Activated CD4-positive, alpha-beta memory T cell treated with anti-CD3 and anti-CD28 coated beads for 36 hours (primary cell): ENCODE data around the gene RER1. TPM values are rescaled to one million over a fixed set of nuclear protein-coding genes. Genes with fewer than 3 reads are reported as not detected.

Experiments used
- CTCF ChIA-PET: fragments of 350-600 bp; sonication (Branson Sonifier 250); formaldehyde crosslinking; loops from one replicate; lab custom pipeline; 2021; ENCODE audit warnings: antibody characterized with exemption, inconsistent platforms; lab: Charles Lee
- POLR2A ChIA-PET: fragments of 350-600 bp; sonication (Branson Sonifier 250); formaldehyde crosslinking; loops from one replicate; lab custom pipeline; 2021; ENCODE audit warnings: antibody characterized with exemption; lab: Charles Lee
- DNase-seq: peaks from one replicate; pipeline ENCODE4 v3.0.0-alpha.2; 2020
- H3K27ac Mint-ChIP-seq: one replicate; pipeline ENCODE4 v1.8.0; 2021; ENCODE audit warnings: mixed read lengths
- H3K27me3 Mint-ChIP-seq: one replicate; pipeline ENCODE4 v1.8.0; 2021; ENCODE audit warnings: mixed read lengths
- H3K36me3 Mint-ChIP-seq: one replicate; pipeline ENCODE4 v1.8.0; 2021; ENCODE audit warnings: mixed read lengths
- H3K4me1 Mint-ChIP-seq: one replicate; pipeline ENCODE4 v1.8.0; 2021; ENCODE audit warnings: low read depth, mixed read lengths
- H3K4me3 Mint-ChIP-seq: one replicate; pipeline ENCODE4 v1.8.0; 2021; ENCODE audit warnings: mild to moderate bottlenecking, mixed read lengths
- H3K9me3 Mint-ChIP-seq: one replicate; pipeline ENCODE4 v1.8.0; 2021; ENCODE audit warnings: mixed read lengths
- intact Hi-C: fragments of 100-400 bp; cut with micrococcal nuclease; formaldehyde crosslinking; loops from one replicate; pipeline ENCODE4 v1.15.1; 2023
- total RNA-seq, 2 experiments: library from RNA; stranded (reverse); gene quantifications; one replicate each; pipeline ENCODE4 v1.2.3, GENCODE V29; 2021

RER1 gene
- total RNA-seq, 2 experiments from 2014 or later, result 148 to 154 TPM

DNA sequence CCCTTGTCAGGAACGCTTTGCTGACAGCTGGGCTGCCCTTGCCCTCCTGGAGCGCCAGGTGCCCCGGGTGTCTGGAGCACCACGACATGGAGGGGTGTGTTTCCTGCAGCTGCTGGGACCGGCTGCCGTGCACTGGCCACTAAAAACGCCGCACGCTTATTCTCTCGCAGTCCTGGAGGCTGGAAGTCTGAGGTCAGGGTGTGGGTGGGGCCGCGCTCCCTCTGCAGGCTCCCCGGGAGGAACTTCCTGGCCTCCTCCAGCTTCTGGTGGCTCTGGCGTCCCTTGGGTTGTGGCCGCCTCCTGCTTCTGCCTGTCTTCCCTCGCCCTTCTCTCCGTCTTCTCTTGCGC, 56.4 kb downstream of the RER1 start:
- ChIA-PET POLR2A (no interaction called here), CTCF (interaction anchor here (1.4 kb wide), 1 partner anchor 339 kb away, joined by 3 read pairs; no protein-coding TSS in a partner anchor)
- H3K27ac Mint-ChIP-seq, result no peak overlapping the region

DNA sequence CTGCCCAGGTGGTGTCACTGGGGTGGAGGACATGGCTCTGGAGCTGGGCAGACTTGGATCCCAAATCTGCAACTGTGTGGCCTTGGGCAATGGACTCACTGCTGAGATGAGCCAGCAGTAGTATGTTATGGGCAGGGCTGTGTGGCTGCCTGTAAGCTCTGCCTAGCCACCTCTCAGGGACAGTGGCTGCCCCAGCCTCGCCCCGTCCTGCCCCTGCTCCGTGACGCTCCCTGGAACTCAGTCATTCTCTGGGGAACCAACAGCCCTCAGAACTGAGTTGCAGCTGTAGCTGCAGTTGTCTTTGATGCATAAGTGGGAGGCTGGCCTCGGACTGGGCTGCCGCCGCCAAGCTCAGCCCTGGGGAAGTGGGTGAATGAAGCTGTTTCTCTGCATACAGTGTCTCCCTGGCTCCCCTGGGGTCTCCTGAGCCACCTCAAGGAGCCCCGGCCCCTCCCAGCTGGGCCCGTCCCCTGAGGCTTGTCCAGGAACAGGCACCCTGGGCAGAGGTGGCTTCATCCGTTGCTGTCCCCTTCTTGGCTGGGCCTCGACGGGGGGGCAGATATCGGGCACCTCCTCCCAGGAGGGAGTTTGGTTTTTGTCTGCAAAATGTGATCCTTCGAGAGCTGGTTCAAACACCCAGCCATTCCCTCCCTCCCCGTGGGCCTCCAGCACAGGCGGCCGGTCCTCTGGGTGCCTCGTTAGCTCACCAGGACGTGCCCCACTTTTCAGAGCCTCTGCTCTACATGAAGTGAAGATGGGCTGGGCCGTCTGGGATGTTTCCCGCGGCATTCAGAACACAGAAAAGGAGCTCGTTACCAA, 58.2 kb downstream of the RER1 start:
- no peak overlapping the region for H3K27ac Mint-ChIP-seq
- CTCF ChIA-PET, result interaction anchor here (1.1 kb wide), 1 partner anchor 75 kb away, joined by 3 read pairs; no protein-coding TSS in a partner anchor
- no peaks in the 10 kb centered on the region for H3K36me3 Mint-ChIP-seq
- POLR2A ChIA-PET, result no interaction called here
- intact Hi-C loops, result no loop called here
- H3K9me3 Mint-ChIP-seq, result no peaks in the 10 kb centered on the region
- H3K4me1 Mint-ChIP-seq, result no peaks in the 10 kb centered on the region
- DNase-seq, result no peak
- H3K4me3 Mint-ChIP-seq, result no peak overlapping the region
- H3K27me3 Mint-ChIP-seq, result peaks cover 5% of the 10 kb centered on the region

More for the DNA sequence above, 56.4 kb downstream of the RER1 start:
- intact Hi-C loops, result no loop called here
- DNase-seq, result no peak
- Mint-ChIP-seq H3K36me3 (no peaks in the 10 kb centered on the region), H3K27me3 (peaks cover 11% of the 10 kb centered on the region), H3K9me3 (no peaks in the 10 kb centered on the region), H3K4me1 (no peaks in the 10 kb centered on the region), H3K4me3 (no peak overlapping the region)

DNA sequence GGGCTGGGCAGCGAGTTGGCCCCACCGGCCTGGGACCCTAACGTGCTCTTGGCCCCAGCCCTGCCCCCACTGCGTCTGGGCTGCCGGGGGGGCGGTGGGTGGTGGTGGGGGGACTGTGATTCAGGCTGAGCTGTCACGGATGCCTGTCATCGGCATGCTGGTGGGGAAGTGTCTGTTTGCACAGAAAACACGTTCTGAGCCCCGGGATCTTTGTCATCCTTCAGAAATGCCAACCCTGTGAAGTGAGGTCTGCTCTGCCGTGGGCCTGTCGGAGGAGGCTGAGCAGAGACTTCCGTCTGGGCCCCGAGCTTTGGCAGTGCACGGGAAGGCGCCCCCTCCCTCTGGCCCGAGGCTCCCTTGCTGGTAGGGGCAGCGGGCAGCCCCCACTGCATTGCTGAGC, 60.1 kb downstream of the RER1 start:
- ChIA-PET POLR2A (no interaction called here), CTCF (no interaction called here)
- Mint-ChIP-seq H3K4me3 (no peak overlapping the region), H3K27ac (no peak overlapping the region), H3K9me3 (no peaks in the 10 kb centered on the region), H3K4me1 (no peaks in the 10 kb centered on the region), H3K27me3 (no peaks in the 10 kb centered on the region), H3K36me3 (no peaks in the 10 kb centered on the region)
- DNase-seq, result no peak
- intact Hi-C loops, result no loop called here

DNA sequence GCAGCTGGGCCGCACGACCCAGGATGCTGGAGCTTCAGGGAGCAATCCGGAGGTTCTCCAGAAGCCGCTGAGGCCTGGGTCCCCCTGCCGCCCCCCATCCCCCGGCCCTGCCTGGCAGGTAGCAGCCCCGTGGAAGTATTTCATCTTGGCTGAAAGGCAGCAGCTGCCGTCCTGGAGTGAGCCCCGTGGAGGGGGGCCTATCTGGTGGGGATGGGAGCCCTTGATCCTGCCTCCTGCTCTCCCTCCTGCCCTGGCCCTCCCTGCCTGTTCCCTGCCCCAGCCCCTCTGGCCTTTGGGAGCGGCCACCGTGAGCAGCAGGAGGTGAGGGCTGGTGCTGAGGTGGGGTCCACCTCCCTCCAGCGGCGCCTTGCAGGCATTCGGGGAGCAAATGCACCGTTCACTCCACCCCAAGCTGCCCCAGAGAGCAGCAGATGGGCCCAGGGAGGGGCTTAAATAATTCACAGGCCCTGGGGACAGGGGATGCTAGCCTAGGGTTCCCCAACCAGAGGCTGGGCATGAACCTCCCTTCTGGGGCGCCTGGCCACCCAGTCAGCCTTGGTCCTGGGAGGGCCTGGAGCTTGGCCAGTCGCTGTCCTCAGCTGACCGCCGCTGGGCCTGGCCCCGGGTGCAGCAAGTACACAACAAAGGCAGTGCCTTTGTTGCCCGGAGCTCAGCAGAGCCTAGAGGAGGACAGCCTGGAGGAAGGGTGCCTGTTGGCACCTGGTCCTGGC, 60.7 kb downstream of the RER1 start:
- Mint-ChIP-seq H3K27ac (no peak overlapping the region), H3K4me3 (no peak overlapping the region), H3K36me3 (no peaks in the 10 kb centered on the region), H3K27me3 (no peaks in the 10 kb centered on the region), H3K9me3 (no peaks in the 10 kb centered on the region), H3K4me1 (no peaks in the 10 kb centered on the region)
- POLR2A ChIA-PET, result no interaction called here
- intact Hi-C loops, result no loop called here
- DNase-seq, result no peak
- CTCF ChIA-PET, result no interaction called here

DNA sequence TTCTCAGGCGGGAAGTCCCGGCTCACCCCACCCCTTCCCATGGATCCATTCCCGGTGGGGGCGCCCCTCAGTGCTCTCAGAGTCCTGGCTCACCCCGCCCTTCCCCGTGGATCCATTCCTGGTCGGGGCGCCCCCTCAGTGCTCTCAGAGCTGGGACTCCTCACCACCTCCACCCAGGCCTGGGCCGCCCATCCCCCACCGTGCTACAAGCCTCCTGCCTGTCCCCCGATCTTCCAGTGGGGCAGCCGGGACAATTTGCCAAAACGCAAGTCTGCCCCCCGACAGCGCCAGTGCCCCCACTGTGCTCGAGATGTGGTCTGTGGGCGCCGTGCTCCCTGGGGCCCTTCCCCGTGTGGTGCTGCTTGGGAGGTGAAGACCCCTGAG, 61.3 kb downstream of the RER1 start:
- H3K27me3 Mint-ChIP-seq, result no peaks in the 10 kb centered on the region
- no peaks in the 10 kb centered on the region for H3K36me3 Mint-ChIP-seq
- intact Hi-C loops, result no loop called here
- ChIA-PET POLR2A (no interaction called here), CTCF (no interaction called here)
- no peaks in the 10 kb centered on the region for H3K9me3 Mint-ChIP-seq
- no peak overlapping the region for H3K4me3 Mint-ChIP-seq
- H3K4me1 Mint-ChIP-seq, result no peaks in the 10 kb centered on the region
- no peak overlapping the region for H3K27ac Mint-ChIP-seq
- DNase-seq, result no peak

DNA sequence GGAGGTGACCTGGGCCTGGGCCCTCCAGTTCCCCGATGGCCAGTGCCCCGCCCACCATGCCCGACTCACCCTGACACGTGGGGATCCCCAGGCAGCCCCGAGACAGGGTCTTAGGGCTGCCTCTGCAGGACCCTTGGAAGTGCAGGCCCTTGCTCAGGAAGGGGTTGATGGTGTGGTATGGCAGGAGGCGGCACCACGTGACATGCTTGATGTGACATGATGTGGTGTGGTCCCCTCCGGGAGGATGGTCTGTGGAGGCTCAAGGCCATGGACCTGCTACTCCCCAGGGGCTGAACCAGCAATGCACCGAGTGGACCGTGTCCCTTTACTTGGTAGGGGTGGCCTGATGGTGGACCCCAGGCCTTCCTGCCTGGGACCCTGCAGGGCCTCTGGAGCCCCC, 62.6 kb downstream of the RER1 start:
- no peak overlapping the region for H3K27ac Mint-ChIP-seq
- no peaks in the 10 kb centered on the region for H3K36me3 Mint-ChIP-seq
- DNase-seq, result no peak
- no peak overlapping the region for H3K4me3 Mint-ChIP-seq
- no peaks in the 10 kb centered on the region for H3K4me1 Mint-ChIP-seq
- H3K27me3 Mint-ChIP-seq, result no peaks in the 10 kb centered on the region
- H3K9me3 Mint-ChIP-seq, result no peaks in the 10 kb centered on the region
- POLR2A ChIA-PET, result no interaction called here
- intact Hi-C loops, result no loop called here
- CTCF ChIA-PET, result no interaction called here

Other genes with a start within 250 kb of the RER1 start
- gene FAAP20, start 197.1 kb upstream of the RER1 start, total RNA-seq, result 10 to 100 TPM; 64.9 to 69.8 TPM
- gene SKI, start 163.5 kb upstream of the RER1 start, total RNA-seq, result 10 to 100 TPM; 28.3 to 28.9 TPM
- gene MORN1, start 287 bp upstream of the RER1 start, total RNA-seq, result 1 to 10 TPM; 5.4 to 6.3 TPM
- gene PEX10, start 20.7 kb downstream of the RER1 start, total RNA-seq, result 10 to 100 TPM; 14.8 to 15.4 TPM
- 10 to 100 TPM in 1 of 2 experiments, 1 to 10 TPM in 1; 8.9 to 10.3 TPM for gene PLCH2, start 84.4 kb downstream of the RER1 start, total RNA-seq
- gene PANK4, start 134.8 kb downstream of the RER1 start, total RNA-seq, result 10 to 100 TPM; 42.6 to 45.1 TPM
- under 1 TPM in 1 of 2 experiments, not detected in 1; 0.17 TPM for gene HES5, start 138.4 kb downstream of the RER1 start, total RNA-seq
- 100 to 1,000 TPM; 145 to 152 TPM for gene TNFRSF14, start 164.5 kb downstream of the RER1 start, total RNA-seq
- 10 to 100 TPM; 28.2 to 34.6 TPM for gene PRXL2B, start 194.9 kb downstream of the RER1 start, total RNA-seq
- 1 to 10 TPM in 1 of 2 experiments, under 1 TPM in 1; 1.00 to 1.2 TPM for gene MMEL1, start 241.2 kb downstream of the RER1 start, total RNA-seq